Ovary (tissue), 3 donors: ENCODE measurements around the gene ADAM12.

Experiments used
- EP300 ChIP-seq: sonication (generic); formaldehyde crosslinking; IDR thresholded peaks from one replicate; pipeline ENCODE4 v1.6.1; 2017; ENCODE audit warnings: antibody characterized with exemption
- POLR2A ChIP-seq: fragments of 450-650 bp; IDR thresholded peaks from one replicate; pipeline ENCODE4 v1.6.1; 2017; ENCODE audit warnings: antibody characterized with exemption, mild to moderate bottlenecking, moderate library complexity
- TF ChIP-seq, protein P1 (sequence below), 3 donors: fragments of 450-650 bp in 2 of 3; fragments of 200-600 bp in 1 of 3; IDR thresholded peaks; one replicate each; pipeline versions ENCODE4 v1.5.1 to v1.8.0; 2016 to 2022; ENCODE audit warnings: antibody characterized with exemption in 3 of 3, mild to moderate bottlenecking in 1 of 3
- donor health status: DM: no; HTN: no; CAD: no.

DNA sequence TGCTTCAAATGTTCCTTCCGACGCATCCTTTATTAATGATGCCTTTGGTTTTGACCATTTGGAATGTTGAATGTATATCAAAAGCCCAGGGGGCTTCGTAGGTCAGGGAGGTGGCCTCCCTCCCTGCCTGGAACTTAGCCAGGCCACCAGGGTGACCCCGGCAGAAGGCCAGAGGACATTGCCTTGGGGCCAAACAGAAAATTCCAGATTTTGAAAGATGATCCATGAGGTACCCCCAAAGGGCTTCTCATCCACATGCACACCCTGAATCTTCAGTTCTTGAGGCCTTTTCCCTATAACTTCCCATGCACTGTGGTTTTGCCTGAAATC, 171.7 kb downstream of the ADAM12 start:
- TF ChIP-seq, protein P1, sequence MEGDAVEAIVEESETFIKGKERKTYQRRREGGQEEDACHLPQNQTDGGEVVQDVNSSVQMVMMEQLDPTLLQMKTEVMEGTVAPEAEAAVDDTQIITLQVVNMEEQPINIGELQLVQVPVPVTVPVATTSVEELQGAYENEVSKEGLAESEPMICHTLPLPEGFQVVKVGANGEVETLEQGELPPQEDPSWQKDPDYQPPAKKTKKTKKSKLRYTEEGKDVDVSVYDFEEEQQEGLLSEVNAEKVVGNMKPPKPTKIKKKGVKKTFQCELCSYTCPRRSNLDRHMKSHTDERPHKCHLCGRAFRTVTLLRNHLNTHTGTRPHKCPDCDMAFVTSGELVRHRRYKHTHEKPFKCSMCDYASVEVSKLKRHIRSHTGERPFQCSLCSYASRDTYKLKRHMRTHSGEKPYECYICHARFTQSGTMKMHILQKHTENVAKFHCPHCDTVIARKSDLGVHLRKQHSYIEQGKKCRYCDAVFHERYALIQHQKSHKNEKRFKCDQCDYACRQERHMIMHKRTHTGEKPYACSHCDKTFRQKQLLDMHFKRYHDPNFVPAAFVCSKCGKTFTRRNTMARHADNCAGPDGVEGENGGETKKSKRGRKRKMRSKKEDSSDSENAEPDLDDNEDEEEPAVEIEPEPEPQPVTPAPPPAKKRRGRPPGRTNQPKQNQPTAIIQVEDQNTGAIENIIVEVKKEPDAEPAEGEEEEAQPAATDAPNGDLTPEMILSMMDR (IDR thresholded peaks at IDR 0.05): no peak
- TF ChIP-seq POLR2A (no peak), EP300 (no peak)
